GM18870 (cell line): Measurements from ENCODE around the gene DCAF7.

ENCODE experiments used
- ATAC-seq: cut with Tn5 transposase; IDR thresholded peaks from one replicate; pipeline ENCODE4 v1.9.1; 2021; ENCODE audit warnings: moderate library complexity; ENCODE audit not compliant: unreplicated experiment

DCAF7 gene

GRCh38 chr17:63549946-63550816, at the start of gene DCAF7:
Gene DCAF7, plus strand, starts transcription at chr17:63550477. Its CDS starts 201 bp downstream, at chr17:63550678.
- peak; percentile 97 for ATAC-seq

- ATAC-seq: no peak
These were observed 49.5 kb upstream of the DCAF7 start for GRCh38 chr17:63500543-63501390.

- ATAC-seq: no peak
These were observed 47.0 kb upstream of the DCAF7 start for GRCh38 chr17:63503341-63503705.

GRCh38 chr17:63504261-63504660, 46.0 kb upstream of the DCAF7 start:
- ATAC-seq: no peak

- ATAC-seq: no peak
These were observed 44.9 kb upstream of the DCAF7 start for GRCh38 chr17:63505341-63505740.

- no peak for ATAC-seq
These were observed 43.6 kb upstream of the DCAF7 start for GRCh38 chr17:63506627-63507026.

GRCh38 chr17:63511331-63511730, 38.9 kb upstream of the DCAF7 start:
- ATAC-seq: no peak

- ATAC-seq: no peak
These were observed 37.9 kb upstream of the DCAF7 start for GRCh38 chr17:63512388-63512787.

GRCh38 chr17:63512896-63513644, 37.2 kb upstream of the DCAF7 start:
- no peak for ATAC-seq

GRCh38 chr17:63514477-63514876, 35.8 kb upstream of the DCAF7 start:
- no peak for ATAC-seq

- ATAC-seq: no peak
These were observed 35.3 kb upstream of the DCAF7 start for GRCh38 chr17:63514974-63515373.

GRCh38 chr17:63515426-63515825, 34.9 kb upstream of the DCAF7 start:
- ATAC-seq: no peak

- no peak for ATAC-seq
These were observed 33.1 kb upstream of the DCAF7 start for GRCh38 chr17:63516910-63517824.

- ATAC-seq: no peak
These were observed 32.3 kb upstream of the DCAF7 start for GRCh38 chr17:63517825-63518534.

- ATAC-seq: no peak
These were observed 31.0 kb upstream of the DCAF7 start for GRCh38 chr17:63519116-63519881.

GRCh38 chr17:63519972-63520882, 30.1 kb upstream of the DCAF7 start:
- ATAC-seq: no peak

GRCh38 chr17:63523253-63523855, 26.9 kb upstream of the DCAF7 start, which contains the start of gene KCNH6:
Gene KCNH6, plus strand, starts transcription at chr17:63523358. Its CDS starts 56 bp downstream, at chr17:63523414.
- no peak for ATAC-seq
